ENCODE results near the gene ZNF132.

The ZNF132 gene

DNA sequence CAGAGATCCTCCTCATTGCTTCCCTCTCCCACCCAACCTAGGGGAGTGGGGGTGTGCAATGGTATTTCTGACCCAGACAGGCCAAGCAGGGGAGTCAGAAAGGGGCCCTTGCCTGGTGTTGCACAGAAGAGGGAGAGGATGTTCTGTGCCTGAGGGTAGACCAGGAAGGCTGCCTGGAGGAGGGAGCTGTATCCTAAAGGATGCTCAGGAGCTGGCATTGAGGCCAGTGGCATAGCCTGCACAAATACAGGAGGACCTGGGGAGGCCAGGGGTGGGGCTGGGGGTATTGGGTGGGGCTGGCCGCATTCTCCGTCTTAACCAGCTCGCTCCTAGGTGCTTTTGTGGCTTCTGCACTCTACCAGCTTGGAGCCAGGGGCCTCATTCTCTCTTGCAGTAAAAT lies 40.0 kb downstream of the ZNF132 start:
- TF ChIP-seq, protein P1, sequence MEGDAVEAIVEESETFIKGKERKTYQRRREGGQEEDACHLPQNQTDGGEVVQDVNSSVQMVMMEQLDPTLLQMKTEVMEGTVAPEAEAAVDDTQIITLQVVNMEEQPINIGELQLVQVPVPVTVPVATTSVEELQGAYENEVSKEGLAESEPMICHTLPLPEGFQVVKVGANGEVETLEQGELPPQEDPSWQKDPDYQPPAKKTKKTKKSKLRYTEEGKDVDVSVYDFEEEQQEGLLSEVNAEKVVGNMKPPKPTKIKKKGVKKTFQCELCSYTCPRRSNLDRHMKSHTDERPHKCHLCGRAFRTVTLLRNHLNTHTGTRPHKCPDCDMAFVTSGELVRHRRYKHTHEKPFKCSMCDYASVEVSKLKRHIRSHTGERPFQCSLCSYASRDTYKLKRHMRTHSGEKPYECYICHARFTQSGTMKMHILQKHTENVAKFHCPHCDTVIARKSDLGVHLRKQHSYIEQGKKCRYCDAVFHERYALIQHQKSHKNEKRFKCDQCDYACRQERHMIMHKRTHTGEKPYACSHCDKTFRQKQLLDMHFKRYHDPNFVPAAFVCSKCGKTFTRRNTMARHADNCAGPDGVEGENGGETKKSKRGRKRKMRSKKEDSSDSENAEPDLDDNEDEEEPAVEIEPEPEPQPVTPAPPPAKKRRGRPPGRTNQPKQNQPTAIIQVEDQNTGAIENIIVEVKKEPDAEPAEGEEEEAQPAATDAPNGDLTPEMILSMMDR (conservative IDR thresholded peaks at IDR 0.05; ENCODE audit: low read depth, low read length): no peak
- no peak for DNase-seq (ENCODE audit: low read depth)
- H3K4me3 ChIP-seq (ENCODE audit: low read depth, low read length): no peak overlapping the region

DNA sequence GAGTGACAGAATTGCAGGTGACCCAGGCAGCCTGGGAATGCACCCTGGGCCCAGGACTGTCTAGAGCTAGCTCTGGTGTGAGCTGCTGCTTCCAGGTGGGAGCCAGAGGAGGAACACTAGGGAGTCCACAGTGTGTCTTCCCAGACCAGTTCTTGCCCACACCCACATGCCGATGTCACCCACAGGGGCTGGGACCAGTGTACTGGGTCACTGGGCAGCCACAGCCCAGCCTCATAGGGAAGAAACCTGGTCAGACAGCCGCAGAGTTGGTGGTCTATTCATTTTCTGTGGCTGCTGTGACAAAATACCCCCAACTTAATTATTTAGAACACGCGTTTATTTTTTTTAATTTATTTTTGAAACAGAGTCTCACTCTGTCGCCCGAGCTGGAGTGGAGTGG lies 41.4 kb downstream of the ZNF132 start:
- TF ChIP-seq, protein P1 (conservative IDR thresholded peaks at IDR 0.05; ENCODE audit: low read depth, low read length): no peak
- no peak overlapping the region for H3K4me3 ChIP-seq (ENCODE audit: low read depth, low read length)
- DNase-seq (ENCODE audit: low read depth): no peak

DNA sequence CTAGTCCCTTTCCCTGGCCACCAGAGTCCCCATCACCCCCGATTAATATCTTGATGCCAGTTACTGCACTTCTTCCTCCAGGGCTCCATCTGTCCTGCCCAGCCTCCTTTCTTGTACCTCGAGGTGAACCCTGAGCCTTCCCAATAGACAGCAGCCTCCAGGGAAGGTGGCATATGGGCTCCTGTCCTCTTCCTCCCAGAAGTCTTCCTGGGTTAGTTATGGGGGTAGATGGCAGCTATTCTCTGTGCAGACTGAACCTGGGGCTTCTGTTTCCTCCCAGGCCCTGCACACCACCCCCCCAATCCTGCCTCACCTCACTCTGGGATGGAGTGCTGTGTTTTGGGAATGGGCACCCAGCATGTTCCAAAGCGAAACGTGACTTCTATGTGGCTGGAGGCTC lies 41.9 kb downstream of the ZNF132 start:
- DNase-seq (ENCODE audit: low read depth): no peak
- H3K4me3 ChIP-seq (ENCODE audit: low read depth, low read length): no peak overlapping the region
- TF ChIP-seq, protein P1 (conservative IDR thresholded peaks at IDR 0.05; ENCODE audit: low read depth, low read length): no peak

DNA sequence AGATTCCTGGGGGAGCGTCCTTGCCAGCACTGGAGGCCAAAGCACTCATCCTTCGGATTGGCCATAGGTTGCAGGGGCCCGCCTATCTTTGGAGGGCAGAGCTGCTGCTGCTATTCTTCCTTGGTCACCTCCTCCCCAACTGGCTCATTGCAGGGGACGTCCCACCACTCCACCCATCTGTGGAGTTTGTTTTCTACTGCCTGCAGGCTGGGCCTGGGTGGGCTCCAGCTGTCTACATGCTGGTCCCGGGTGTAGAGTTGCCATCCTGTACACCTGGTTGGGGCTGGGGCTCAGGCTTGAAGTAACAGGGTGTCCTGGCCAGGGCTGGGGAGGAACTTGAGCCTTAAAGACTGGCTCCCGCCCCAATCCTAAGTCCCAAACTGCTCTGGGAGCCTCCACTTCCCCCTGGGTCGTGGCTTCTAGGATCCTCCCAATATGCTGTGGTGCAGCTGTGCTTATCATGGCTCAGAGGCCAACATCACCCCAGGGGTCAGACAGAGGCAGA lies 42.4 kb downstream of the ZNF132 start:
- no peak overlapping the region for H3K4me3 ChIP-seq (ENCODE audit: low read depth, low read length)
- TF ChIP-seq, protein P1 (conservative IDR thresholded peaks at IDR 0.05; ENCODE audit: low read depth, low read length): no peak
- no peak for DNase-seq (ENCODE audit: low read depth)

DNA sequence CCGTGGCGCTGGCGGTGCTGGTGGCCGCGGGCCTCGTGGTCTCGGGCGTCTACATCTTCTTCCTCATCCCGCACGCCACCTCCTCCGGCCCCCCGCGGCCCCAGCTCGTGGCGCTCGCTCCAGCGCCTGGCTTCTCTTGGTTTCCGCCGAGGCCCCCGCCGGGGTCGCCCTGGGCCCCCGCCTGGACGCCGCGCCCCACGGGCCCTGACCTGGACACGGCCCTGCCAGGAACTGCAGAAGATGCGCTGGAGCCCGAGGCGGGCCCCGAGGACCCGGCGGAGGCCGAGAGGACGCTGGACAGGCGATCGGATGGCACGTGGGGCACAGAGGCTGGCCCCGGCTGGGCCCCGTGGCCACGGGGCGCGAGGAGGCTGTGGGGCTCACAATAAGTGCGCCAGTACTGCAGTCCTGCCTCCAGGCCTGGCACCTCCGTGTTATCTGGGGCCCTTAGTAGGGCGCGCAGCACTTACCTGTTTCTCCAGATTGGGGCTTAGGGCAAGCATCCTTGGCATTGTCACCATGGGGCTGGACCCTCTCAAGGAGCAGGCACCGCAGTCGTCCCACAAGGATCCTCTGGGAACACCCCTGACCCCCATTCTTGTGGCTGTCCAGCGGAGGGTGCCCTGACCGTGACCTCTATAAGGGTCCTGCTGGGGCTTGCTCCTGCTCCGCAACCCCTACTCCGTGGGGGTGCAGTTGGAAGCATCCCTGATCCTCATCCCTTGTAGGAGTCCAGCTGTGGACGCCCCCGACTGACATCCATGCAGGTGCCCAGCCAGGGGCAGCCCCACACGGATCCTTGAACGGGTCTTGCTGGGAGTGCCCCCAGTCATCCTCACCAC lies 43.0 kb downstream of the ZNF132 start:
- TF ChIP-seq, protein P1 (conservative IDR thresholded peaks at IDR 0.05; ENCODE audit: low read depth, low read length): no peak
- no peak overlapping the region for H3K4me3 ChIP-seq (ENCODE audit: low read depth, low read length)
- no peak for DNase-seq (ENCODE audit: low read depth)

DNA sequence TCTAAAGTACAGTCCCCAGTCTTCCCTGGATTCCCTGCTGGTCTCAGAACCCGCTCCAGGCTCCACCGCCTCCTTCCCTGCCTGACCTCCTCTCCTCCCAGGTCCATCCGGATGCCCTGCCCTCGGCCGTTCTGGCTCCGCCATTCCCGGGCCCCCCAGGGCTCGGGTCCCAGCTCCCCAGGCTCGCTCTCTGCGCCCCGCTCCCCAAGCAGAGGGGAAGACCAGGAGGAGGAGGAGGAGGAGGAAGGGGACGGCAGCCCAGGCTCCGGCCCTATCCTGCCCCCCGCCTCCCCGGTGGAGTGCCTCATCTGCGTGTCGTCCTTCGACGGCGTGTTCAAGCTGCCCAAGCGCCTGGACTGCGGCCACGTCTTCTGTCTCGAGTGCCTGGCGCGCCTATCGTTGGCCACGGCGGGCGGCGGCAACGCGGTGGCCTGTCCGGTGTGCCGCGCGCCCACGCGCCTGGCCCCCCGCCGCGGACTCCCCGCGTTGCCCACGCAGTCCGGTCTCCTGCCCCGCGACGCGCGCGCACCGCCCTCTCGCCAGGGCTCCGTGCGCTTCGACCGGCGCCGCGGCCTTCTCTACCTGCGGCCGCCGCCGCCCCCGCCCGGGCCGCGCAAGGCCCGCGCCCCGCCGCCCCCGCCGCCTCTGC lies 43.9 kb downstream of the ZNF132 start:
- H3K4me3 ChIP-seq (ENCODE audit: low read depth, low read length): peak overlapping the region; percentile 34
- peak; percentile 17 for DNase-seq (ENCODE audit: low read depth)
- TF ChIP-seq, protein P1 (conservative IDR thresholded peaks at IDR 0.05; ENCODE audit: low read depth, low read length): no peak

Measured in choroid plexus epithelial cell (primary cell).